Uterus (tissue), 2 donors: Measurements from ENCODE around the gene MESD.

ENCODE experiments used
- POLR2A ChIP-seq, 2 donors: fragments of 450-650 bp; IDR thresholded peaks; one replicate each; pipeline ENCODE4 v1.6.1; 2016; ENCODE audit warnings: antibody characterized with exemption in 2 of 2, mild to moderate bottlenecking in 1 of 2, moderate library complexity in 1 of 2
- TF ChIP-seq, protein P1 (sequence below), 4 experiments: fragments of 200-600 bp in 2 of 4; fragments of 450-650 bp in 2 of 4; sonication (generic) in 2 of 4; IDR thresholded peaks; one replicate each; pipeline ENCODE4 v1.5.1; 2016 to 2019; ENCODE audit warnings: antibody characterized with exemption in 4 of 4, mild to moderate bottlenecking in 2 of 4, moderate library complexity in 1 of 4

- TF ChIP-seq, protein P1, sequence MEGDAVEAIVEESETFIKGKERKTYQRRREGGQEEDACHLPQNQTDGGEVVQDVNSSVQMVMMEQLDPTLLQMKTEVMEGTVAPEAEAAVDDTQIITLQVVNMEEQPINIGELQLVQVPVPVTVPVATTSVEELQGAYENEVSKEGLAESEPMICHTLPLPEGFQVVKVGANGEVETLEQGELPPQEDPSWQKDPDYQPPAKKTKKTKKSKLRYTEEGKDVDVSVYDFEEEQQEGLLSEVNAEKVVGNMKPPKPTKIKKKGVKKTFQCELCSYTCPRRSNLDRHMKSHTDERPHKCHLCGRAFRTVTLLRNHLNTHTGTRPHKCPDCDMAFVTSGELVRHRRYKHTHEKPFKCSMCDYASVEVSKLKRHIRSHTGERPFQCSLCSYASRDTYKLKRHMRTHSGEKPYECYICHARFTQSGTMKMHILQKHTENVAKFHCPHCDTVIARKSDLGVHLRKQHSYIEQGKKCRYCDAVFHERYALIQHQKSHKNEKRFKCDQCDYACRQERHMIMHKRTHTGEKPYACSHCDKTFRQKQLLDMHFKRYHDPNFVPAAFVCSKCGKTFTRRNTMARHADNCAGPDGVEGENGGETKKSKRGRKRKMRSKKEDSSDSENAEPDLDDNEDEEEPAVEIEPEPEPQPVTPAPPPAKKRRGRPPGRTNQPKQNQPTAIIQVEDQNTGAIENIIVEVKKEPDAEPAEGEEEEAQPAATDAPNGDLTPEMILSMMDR (IDR thresholded peaks at IDR 0.05): no peak
- no peak for TF ChIP-seq POLR2A (IDR thresholded peaks at IDR 0.05)
Observed at GRCh38 chr15:80926126-80926525, 63.5 kb downstream of the MESD start.
